ENCODE measurements around the gene SIX6.

Gene SIX6

GRCh38 chr14:60508363-60508706, 611 bp upstream of the SIX6 start:
- Mint-ChIP-seq H3K36me3 (no peaks in the 10 kb centered on the region), H3K27me3 (peaks cover 50% of the 10 kb centered on the region), H3K4me1 (ENCODE audit: low read depth) (peaks cover 24% of the 10 kb centered on the region), H3K27ac (no peak overlapping the region), H3K9me3 (ENCODE audit: low read depth) (no peaks in the 10 kb centered on the region), H3K4me3 (peak overlapping the region; percentile 60)

DNA sequence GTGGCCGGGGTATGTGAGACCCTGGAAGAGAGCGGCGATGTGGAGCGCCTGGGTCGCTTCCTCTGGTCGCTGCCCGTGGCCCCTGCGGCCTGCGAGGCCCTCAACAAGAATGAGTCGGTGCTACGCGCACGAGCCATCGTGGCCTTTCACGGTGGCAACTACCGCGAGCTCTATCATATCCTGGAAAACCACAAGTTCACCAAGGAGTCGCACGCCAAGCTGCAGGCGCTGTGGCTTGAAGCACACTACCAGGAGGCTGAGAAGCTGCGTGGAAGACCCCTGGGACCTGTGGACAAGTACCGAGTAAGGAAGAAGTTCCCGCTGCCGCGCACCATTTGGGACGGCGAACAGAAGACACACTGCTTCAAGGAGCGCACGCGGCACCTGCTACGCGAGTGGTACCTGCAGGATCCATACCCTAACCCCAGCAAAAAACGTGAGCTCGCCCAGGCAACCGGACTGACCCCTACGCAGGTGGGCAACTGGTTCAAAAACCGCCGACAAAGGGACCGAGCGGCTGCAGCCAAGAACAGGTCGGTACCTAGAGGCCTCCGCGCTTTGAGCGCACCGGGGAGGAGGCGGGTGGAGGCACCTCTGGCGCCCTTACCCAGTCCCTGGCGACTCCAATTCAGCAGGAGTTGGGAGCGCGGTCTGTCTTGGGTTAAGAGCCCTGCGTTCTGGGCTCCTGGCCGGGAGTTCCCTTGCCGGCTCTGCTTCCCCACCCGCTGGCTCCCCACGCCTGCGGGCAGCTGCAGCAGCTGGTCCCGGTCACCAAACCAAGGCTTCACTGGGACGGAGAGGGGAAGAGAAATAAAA, 700 bp downstream of the SIX6 start:
- H3K4me1 Mint-ChIP-seq (ENCODE audit: low read depth), result peaks cover 28% of the 10 kb centered on the region
- no peaks in the 10 kb centered on the region for H3K36me3 Mint-ChIP-seq
- H3K27ac Mint-ChIP-seq, result no peak overlapping the region
- H3K27me3 Mint-ChIP-seq, result peaks cover 46% of the 10 kb centered on the region
- H3K9me3 Mint-ChIP-seq (ENCODE audit: low read depth), result no peaks in the 10 kb centered on the region
- peak overlapping the region; percentile 46 for H3K4me3 Mint-ChIP-seq

- Mint-ChIP-seq H3K36me3 (no peaks in the 10 kb centered on the region), H3K27ac (no peak overlapping the region), H3K4me1 (ENCODE audit: low read depth) (peaks cover 28% of the 10 kb centered on the region), H3K27me3 (peaks cover 43% of the 10 kb centered on the region), H3K4me3 (peak overlapping the region; percentile 44), H3K9me3 (ENCODE audit: low read depth) (no peaks in the 10 kb centered on the region)
Observed at GRCh38 chr14:60510254-60510950, 1.5 kb downstream of the SIX6 start.

DNA sequence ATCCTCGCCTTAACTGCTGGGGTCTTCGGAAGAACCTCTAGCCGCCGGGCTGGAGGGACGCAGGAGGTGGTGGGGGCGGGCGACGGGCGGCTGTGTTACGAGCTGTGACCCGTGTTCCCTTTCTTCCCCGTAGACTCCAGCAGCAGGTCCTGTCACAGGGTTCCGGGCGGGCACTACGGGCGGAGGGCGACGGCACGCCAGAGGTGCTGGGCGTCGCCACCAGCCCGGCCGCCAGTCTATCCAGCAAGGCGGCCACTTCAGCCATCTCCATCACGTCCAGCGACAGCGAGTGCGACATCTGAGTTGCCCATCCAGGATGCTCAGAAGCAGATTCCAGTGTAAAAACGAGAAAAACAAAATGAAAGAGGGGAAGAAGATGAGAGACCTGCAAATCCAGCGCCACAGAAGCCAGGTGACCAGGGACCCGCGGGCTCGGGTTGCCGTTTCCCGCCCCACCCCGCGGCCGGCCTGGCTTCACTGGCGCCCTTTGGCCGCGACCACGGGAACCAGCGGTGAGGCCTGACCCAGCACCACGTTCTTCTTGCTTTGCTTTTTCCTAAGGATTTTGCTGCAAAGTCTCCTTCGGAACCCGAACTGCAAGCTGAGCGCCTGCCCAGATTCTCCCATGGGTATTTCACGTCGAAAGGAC, 2.1 kb downstream of the SIX6 start:
- Mint-ChIP-seq H3K27ac (no peak overlapping the region), H3K4me3 (peak overlapping the region; percentile 48), H3K36me3 (peaks cover 2% of the 10 kb centered on the region), H3K9me3 (ENCODE audit: low read depth) (no peaks in the 10 kb centered on the region), H3K4me1 (ENCODE audit: low read depth) (peaks cover 31% of the 10 kb centered on the region), H3K27me3 (peaks cover 40% of the 10 kb centered on the region)

GRCh38 chr14:60512126-60512525, 3.2 kb downstream of the SIX6 start:
- Mint-ChIP-seq H3K4me1 (ENCODE audit: low read depth) (peaks cover 35% of the 10 kb centered on the region), H3K27me3 (peaks cover 39% of the 10 kb centered on the region), H3K27ac (no peak overlapping the region), H3K4me3 (no peak overlapping the region), H3K36me3 (peaks cover 5% of the 10 kb centered on the region), H3K9me3 (ENCODE audit: low read depth) (no peaks in the 10 kb centered on the region)

GRCh38 chr14:60512973-60513571, 4.1 kb downstream of the SIX6 start:
- Mint-ChIP-seq H3K9me3 (ENCODE audit: low read depth) (no peaks in the 10 kb centered on the region), H3K27me3 (peaks cover 40% of the 10 kb centered on the region), H3K27ac (no peak overlapping the region), H3K4me3 (no peak overlapping the region), H3K4me1 (ENCODE audit: low read depth) (peaks cover 29% of the 10 kb centered on the region), H3K36me3 (peaks cover 5% of the 10 kb centered on the region)

DNA sequence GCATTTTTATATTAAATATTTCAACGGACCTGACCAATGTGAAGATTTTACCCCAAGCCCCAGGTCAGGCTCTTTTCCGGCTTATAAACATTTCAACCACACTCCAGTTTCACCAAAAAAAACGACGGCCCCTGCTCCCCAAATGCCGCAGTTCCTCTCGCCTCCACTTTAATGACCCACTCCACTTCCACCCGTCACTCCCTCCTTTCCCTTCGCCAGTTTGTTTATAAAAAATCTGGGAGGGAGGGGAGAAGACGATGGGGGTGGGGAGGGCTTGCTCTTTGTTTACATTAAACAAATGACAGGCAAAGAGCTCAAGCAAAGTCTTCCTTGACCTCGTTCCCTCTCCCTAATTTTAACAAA, 5.4 kb downstream of the SIX6 start:
- H3K36me3 Mint-ChIP-seq, result peaks cover 5% of the 10 kb centered on the region
- H3K27me3 Mint-ChIP-seq, result peaks cover 43% of the 10 kb centered on the region
- H3K27ac Mint-ChIP-seq, result no peak overlapping the region
- peaks cover 23% of the 10 kb centered on the region for H3K4me1 Mint-ChIP-seq (ENCODE audit: low read depth)
- peak overlapping the region; percentile 66 for H3K4me3 Mint-ChIP-seq
- H3K9me3 Mint-ChIP-seq (ENCODE audit: low read depth), result no peaks in the 10 kb centered on the region

DNA sequence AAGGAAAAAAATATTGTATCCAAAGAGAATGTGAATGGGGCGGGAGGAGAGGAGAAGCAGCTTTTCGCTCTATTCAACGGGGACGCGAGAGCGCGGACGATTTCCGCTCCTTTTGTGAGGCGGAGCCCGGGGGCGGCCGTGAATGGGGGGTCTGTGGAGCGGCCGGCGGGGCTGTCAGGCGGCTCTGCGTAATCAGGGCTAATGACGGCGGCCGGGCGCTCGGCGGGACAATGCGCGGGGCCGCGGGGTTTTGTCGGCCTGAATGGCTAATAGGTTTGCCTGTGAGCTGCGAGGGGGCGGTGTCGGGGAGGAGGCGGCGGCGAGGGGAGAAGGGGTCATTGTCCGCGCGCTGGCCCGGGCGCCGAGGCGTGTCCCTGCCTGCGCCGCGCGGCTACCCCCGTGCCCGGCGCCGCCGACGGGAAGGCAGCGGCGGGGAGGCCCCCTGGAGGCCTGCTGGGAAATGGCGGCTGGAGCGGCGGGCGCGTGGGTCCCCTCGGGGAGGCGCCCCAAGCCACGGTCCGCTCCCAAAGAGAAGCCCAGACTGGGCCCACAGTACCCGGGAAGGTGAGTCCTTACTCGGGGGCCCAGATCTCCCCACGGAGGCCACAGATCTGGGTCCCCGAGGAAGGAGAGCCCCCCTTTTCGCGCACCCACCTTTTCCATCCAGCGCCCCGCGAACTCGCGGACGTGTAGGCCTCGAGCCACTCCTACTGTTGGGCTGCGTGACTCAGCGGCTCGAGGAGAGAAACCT, 6.0 kb downstream of the SIX6 start:
- Mint-ChIP-seq H3K4me3 (peak overlapping the region; percentile 66), H3K27me3 (peaks cover 39% of the 10 kb centered on the region), H3K4me1 (ENCODE audit: low read depth) (peaks cover 17% of the 10 kb centered on the region), H3K27ac (no peak overlapping the region), H3K9me3 (ENCODE audit: low read depth) (no peaks in the 10 kb centered on the region), H3K36me3 (peaks cover 5% of the 10 kb centered on the region)

DNA sequence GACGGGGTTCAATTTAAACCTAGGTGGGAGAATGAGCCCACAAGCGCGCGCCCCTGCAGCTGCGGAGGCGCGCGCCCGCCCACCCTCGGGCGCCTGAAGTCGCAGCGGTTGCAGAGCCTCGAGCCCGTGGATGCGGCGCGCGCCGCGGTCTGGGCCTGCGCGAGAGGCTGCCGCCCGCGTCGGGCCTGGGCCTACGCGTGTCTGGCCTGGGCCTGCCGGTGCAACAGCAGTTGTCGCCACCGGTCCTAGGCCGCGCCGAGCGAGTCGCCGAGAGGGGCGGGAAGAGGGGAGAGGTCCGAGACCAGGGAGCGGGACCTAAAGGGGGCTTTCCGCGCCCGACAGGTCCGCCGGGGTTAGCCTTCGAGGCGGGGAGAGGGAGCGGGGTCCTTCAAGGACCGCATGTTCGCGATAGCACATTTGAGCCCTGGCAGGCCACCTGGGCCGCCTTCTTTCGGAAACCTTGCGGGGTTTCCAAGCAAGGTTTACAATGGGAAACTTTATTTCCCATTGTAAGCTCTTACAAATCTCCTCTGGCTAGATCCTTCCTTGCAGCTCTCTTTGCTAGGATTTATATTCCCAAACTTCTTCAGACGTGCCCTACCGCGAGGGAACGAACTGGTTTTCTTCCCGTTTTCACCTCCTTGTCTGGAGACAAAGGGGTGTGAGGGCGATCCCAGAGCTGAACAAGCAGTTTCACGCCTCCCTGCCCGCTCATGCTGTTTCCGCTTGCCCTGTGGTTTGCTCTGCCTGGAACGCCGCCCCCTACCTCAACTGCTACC, 6.8 kb downstream of the SIX6 start:
- Mint-ChIP-seq H3K4me3 (peak overlapping the region; percentile 68), H3K4me1 (ENCODE audit: low read depth) (peaks cover 11% of the 10 kb centered on the region), H3K27ac (no peak overlapping the region), H3K9me3 (ENCODE audit: low read depth) (no peaks in the 10 kb centered on the region), H3K27me3 (peaks cover 40% of the 10 kb centered on the region), H3K36me3 (peaks cover 5% of the 10 kb centered on the region)

GRCh38 chr14:60532442-60532841, 23.5 kb downstream of the SIX6 start:
- no peak overlapping the region for H3K27ac Mint-ChIP-seq
- H3K4me3 Mint-ChIP-seq, result no peak overlapping the region
- no peaks in the 10 kb centered on the region for H3K4me1 Mint-ChIP-seq (ENCODE audit: low read depth)
- H3K9me3 Mint-ChIP-seq (ENCODE audit: low read depth), result no peaks in the 10 kb centered on the region
- peaks cover 24% of the 10 kb centered on the region for H3K27me3 Mint-ChIP-seq
- H3K36me3 Mint-ChIP-seq, result no peaks in the 10 kb centered on the region

- Mint-ChIP-seq H3K9me3 (ENCODE audit: low read depth) (peaks cover 21% of the 10 kb centered on the region), H3K36me3 (peaks cover 2% of the 10 kb centered on the region), H3K4me1 (ENCODE audit: low read depth) (no peaks in the 10 kb centered on the region), H3K27ac (no peak overlapping the region), H3K27me3 (peaks cover 12% of the 10 kb centered on the region), H3K4me3 (no peak overlapping the region)
Observed at GRCh38 chr14:60537663-60538062, 28.7 kb downstream of the SIX6 start.

GRCh38 chr14:60544659-60545058, 35.7 kb downstream of the SIX6 start:
- peaks cover 21% of the 10 kb centered on the region for H3K9me3 Mint-ChIP-seq (ENCODE audit: low read depth)
- H3K36me3 Mint-ChIP-seq, result peaks cover 2% of the 10 kb centered on the region
- H3K4me3 Mint-ChIP-seq, result no peak overlapping the region
- H3K4me1 Mint-ChIP-seq (ENCODE audit: low read depth), result no peaks in the 10 kb centered on the region
- no peak overlapping the region for H3K27ac Mint-ChIP-seq
- peaks cover 26% of the 10 kb centered on the region for H3K27me3 Mint-ChIP-seq

DNA sequence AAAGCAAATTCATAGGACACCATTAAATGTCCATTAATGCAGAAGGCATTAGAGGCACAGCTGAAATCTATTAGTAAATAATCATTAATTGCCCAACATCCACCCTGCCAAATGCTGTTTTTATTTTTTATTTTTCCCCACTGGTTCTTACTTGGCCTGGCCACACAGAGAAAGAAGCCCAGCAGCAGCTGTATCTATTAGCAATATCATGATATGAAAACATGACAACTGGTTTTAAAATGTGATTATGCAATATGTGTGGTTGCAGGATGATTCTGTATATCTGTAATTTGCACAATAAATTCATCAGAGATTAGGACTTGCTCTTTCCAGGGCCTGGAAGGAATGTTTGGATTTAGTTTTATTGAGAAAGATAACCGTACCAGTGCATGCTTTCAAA, 44.9 kb downstream of the SIX6 start:
- no peaks in the 10 kb centered on the region for H3K9me3 Mint-ChIP-seq (ENCODE audit: low read depth)
- no peaks in the 10 kb centered on the region for H3K4me1 Mint-ChIP-seq (ENCODE audit: low read depth)
- no peaks in the 10 kb centered on the region for H3K36me3 Mint-ChIP-seq
- peaks cover 20% of the 10 kb centered on the region for H3K27me3 Mint-ChIP-seq
- H3K27ac Mint-ChIP-seq, result no peak overlapping the region
- H3K4me3 Mint-ChIP-seq, result no peak overlapping the region
